HG02763 (cell line): ENCODE data around the gene SPRR1A.
"Not testable (repeated sequence)": the region's sequence is repeated elsewhere in the genome, so short reads cannot be mapped to it uniquely, and the experiment has no call there.

Experiments used
- ATAC-seq: cut with Tn5 transposase; IDR thresholded peaks from one replicate; pipeline ENCODE4 v1.9.1; 2021; ENCODE audit warnings: mild to moderate bottlenecking, moderate library complexity; ENCODE audit not compliant: unreplicated experiment

The SPRR1A gene

GRCh38 chr1:152972196-152972886 is 11.5 kb upstream of the SPRR1A start:
- ATAC-seq: no peak

- no peak for ATAC-seq
These were observed 7.2 kb upstream of the SPRR1A start for GRCh38 chr1:152976688-152977087.

- ATAC-seq: no peak
These were observed 6.3 kb upstream of the SPRR1A start for GRCh38 chr1:152977614-152978013.

GRCh38 chr1:152980676-152981075 is 3.2 kb upstream of the SPRR1A start:
- no peak for ATAC-seq

- no peak for ATAC-seq
These were observed 2.6 kb upstream of the SPRR1A start for GRCh38 chr1:152981146-152981871.

- ATAC-seq: no peak
These were observed 1.8 kb upstream of the SPRR1A start for GRCh38 chr1:152982076-152982475.

- ATAC-seq: no peak
These were observed 647 bp upstream of the SPRR1A start for GRCh38 chr1:152983234-152983633.

- no peak for ATAC-seq
These were observed 2.7 kb downstream of the SPRR1A start for GRCh38 chr1:152986578-152986977.

GRCh38 chr1:152993186-152993585 is 9.3 kb downstream of the SPRR1A start:
- ATAC-seq: no peak

GRCh38 chr1:152995842-152996241 is 12.0 kb downstream of the SPRR1A start:
- ATAC-seq: no peak

GRCh38 chr1:152996633-152997400 is 12.9 kb downstream of the SPRR1A start:
- ATAC-seq: no peak

GRCh38 chr1:152997901-152998300 is 14.0 kb downstream of the SPRR1A start:
- no peak for ATAC-seq

- ATAC-seq: no peak
These were observed 14.6 kb downstream of the SPRR1A start for GRCh38 chr1:152998476-152998875.

- no peak for ATAC-seq
These were observed 15.9 kb downstream of the SPRR1A start for GRCh38 chr1:152999818-153000217.

GRCh38 chr1:153000294-153000693 is 16.4 kb downstream of the SPRR1A start:
- ATAC-seq: no peak

GRCh38 chr1:153001382-153001781 is 17.5 kb downstream of the SPRR1A start, which contains the start of gene SPRR3:
Gene SPRR3, plus strand, starts transcription at chr1:153001749. Its CDS starts 1,272 bp downstream, at chr1:153003021.
- no peak for ATAC-seq

- ATAC-seq: not testable (repeated sequence)
These were observed 27.4 kb downstream of the SPRR1A start for GRCh38 chr1:153011235-153011758.

GRCh38 chr1:153021829-153022228 is 37.9 kb downstream of the SPRR1A start:
- not testable (repeated sequence) for ATAC-seq

- ATAC-seq: not testable (repeated sequence)
These were observed 38.5 kb downstream of the SPRR1A start for GRCh38 chr1:153022340-153022739.

- no peak for ATAC-seq
These were observed 39.2 kb downstream of the SPRR1A start for GRCh38 chr1:153023109-153023508.

GRCh38 chr1:153024413-153024812 is 40.5 kb downstream of the SPRR1A start:
- no peak for ATAC-seq
